HCT116 (cell line): Measurements from ENCODE around the gene ARL4A. TPM values are rescaled to one million over a fixed set of nuclear protein-coding genes. Genes with fewer than 3 reads are reported as not detected.

Experiments used
- CEBPB ChIP-seq: IDR thresholded peaks from 2 replicates; pipeline ENCODE4 v1.6.1; 2012; ENCODE audit warnings: low read depth
- EGR1 ChIP-seq: IDR thresholded peaks from 2 replicates; pipeline ENCODE4 v1.6.1; 2012; ENCODE audit warnings: low read depth
- ELF1 ChIP-seq: IDR thresholded peaks from 2 replicates; pipeline ENCODE4 v1.6.1; 2012; ENCODE audit warnings: low read depth, borderline replicate concordance
- EZH2 ChIP-seq: fragments of 200-600 bp; sonication (generic); IDR thresholded peaks from 2 replicates; pipeline ENCODE4 v1.6.1; 2017; ENCODE audit warnings: antibody characterized with exemption, mixed run types
- FOSL1 ChIP-seq: IDR thresholded peaks from 2 replicates; pipeline ENCODE4 v1.6.1; 2012; ENCODE audit warnings: low read depth
- MAX ChIP-seq: IDR thresholded peaks from 2 replicates; pipeline ENCODE4 v1.6.1; 2012
- REST ChIP-seq: IDR thresholded peaks from 2 replicates; pipeline ENCODE4 v1.6.1; 2012; ENCODE audit warnings: low read depth
- TCF7L2 ChIP-seq: IDR thresholded peaks from 2 replicates; pipeline ENCODE4 v1.7.0; 2011; ENCODE audit warnings: borderline replicate concordance, inconsistent platforms; ENCODE audit not compliant: insufficient read depth, insufficient read length; ENCODE audit errors: extremely low read depth
- ZBTB33 ChIP-seq: IDR thresholded peaks from 2 replicates; pipeline ENCODE4 v1.6.1; 2011; ENCODE audit warnings: mild to moderate bottlenecking, low read length, moderate library complexity; ENCODE audit not compliant: insufficient replicate concordance; ENCODE audit errors: extremely low read depth
- total RNA-seq: library from RNA; stranded (reverse); gene quantifications from one replicate; pipeline ENCODE4 v1.2.1, GENCODE V29; 2021; ENCODE audit not compliant: unreplicated experiment

The ARL4A gene
- total RNA-seq, 1 experiment from 2014 or later, result 44.6 TPM

- TF ChIP-seq REST (no peak), EZH2 (no peak), FOSL1 (no peak), ZBTB33 (no peak), CEBPB (no peak), EGR1 (no peak), MAX (no peak), ELF1 (no peak), TCF7L2 (no peak)
These were observed 13.4 kb upstream of the ARL4A start (continued) for GRCh38 chr7:12674053-12674452.
